ENCODE results near the gene PRM1.

GRCh38 chr16:11274964-11275363 lies 6.2 kb downstream of the PRM1 start:
- TF ChIP-seq CTCF (IDR thresholded peaks at IDR 0.05) = no peak
- TF ChIP-seq POLR2A (IDR thresholded peaks at IDR 0.05) = no peak
